BE2C (cell line): ENCODE results near the gene CACNB2.

Source experiments
- DNase-seq: peaks from one replicate; pipeline ENCODE4 v3.0.0-alpha.2; 2020
- H3K27me3 ChIP-seq: fragments of 250-450 bp; sonication (Bioruptor Pico); 2 replicates; pipeline ENCODE4 v1.5.1; 2020; ENCODE audit warnings: mild to moderate bottlenecking
- H3K36me3 ChIP-seq: fragments of 250-450 bp; sonication (Bioruptor Pico); 2 replicates; pipeline ENCODE4 v1.5.1; 2020; ENCODE audit warnings: mild to moderate bottlenecking
- H3K4me1 ChIP-seq: fragments of 250-450 bp; sonication (Bioruptor Pico); 2 replicates; pipeline ENCODE4 v1.5.1; 2020
- H3K4me3 ChIP-seq: 2 replicates; pipeline ENCODE4 v1.5.1; 2011; ENCODE audit warnings: low read depth, low read length
- H3K9me3 ChIP-seq: fragments of 250-450 bp; sonication (Bioruptor Pico); 2 replicates; pipeline ENCODE4 v1.5.1; 2020
- CTCF ChIP-seq: IDR thresholded peaks from 2 replicates; pipeline ENCODE4 v1.5.1; 2012; ENCODE audit warnings: mild to moderate bottlenecking, low read depth, low read length

The CACNB2 gene

DNA sequence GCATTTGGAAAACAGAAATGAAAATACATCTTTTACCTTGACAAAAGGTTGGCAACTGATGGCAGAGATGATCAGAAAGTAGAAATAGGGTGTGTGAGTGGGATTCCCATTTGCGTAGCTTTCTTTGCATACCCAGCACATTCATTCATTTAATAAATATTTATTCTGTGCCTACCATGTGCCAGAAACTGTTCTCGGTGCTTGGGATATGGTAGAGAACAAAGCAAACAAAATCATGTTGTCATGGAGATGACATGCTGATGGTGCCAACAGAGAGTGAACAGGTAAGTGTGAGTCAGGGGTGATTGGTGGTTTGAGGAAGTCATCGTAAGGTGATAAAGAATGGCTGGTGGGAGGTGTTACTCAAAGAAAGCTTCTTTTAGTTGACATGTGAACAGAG, 45.4 kb downstream of the CACNB2 start:
- no peaks in the 10 kb centered on the region for H3K27me3 ChIP-seq
- no peaks in the 10 kb centered on the region for H3K9me3 ChIP-seq
- DNase-seq, result no peak

DNA sequence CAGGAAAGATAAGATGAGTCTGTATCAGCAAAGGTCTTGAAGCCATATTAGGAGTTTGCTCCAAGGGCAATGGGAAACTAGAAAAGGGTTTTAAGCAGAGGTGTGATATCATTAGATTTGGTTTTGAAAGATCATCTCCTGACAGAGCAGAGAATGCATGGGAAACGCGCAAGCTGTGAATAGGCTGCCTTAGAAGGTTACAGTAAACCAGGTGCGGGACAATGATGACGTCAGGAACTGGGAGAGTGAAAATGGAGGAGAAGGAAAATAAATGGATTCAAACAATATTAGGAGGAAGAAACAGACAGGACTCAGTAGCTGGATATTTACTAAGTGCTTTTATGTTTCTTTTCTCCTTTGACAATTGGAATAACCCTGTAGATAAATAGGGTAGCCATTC, 50.6 kb downstream of the CACNB2 start:
- Histone ChIP-seq H3K27me3 (no peaks in the 10 kb centered on the region), H3K4me1 (no peaks in the 10 kb centered on the region), H3K9me3 (no peaks in the 10 kb centered on the region), H3K4me3 (no peak overlapping the region), H3K36me3 (no peaks in the 10 kb centered on the region)
- DNase-seq, result no peak
- TF ChIP-seq CTCF, result no peak

More for the DNA sequence above, 45.4 kb downstream of the CACNB2 start:
- Histone ChIP-seq H3K4me3 (no peak overlapping the region), H3K36me3 (no peaks in the 10 kb centered on the region), H3K4me1 (no peaks in the 10 kb centered on the region)
- TF ChIP-seq CTCF, result no peak

DNA sequence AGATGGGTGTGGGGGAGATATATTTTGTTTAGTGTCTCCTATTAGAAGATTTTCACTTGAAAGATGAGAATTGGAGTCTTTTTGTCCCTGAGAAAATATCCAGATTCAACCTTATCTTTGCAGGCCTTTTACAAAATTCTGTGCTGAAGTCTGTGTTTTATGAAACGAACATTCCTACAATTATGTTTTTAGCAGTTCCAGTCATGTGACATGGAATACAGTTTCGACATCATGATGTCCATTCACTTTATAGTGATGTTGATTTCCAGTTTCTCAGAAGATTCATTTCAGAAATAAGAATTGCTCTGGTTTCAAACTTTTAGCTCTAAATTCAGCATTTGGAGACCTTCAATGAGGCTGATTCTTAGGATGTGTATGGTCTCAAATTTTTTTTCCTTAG, 54.4 kb downstream of the CACNB2 start:
- Histone ChIP-seq H3K4me3 (no peak overlapping the region), H3K27me3 (no peaks in the 10 kb centered on the region), H3K9me3 (no peaks in the 10 kb centered on the region), H3K36me3 (no peaks in the 10 kb centered on the region), H3K4me1 (no peaks in the 10 kb centered on the region)
- no peak for TF ChIP-seq CTCF
- no peak for DNase-seq

- Histone ChIP-seq H3K27me3 (no peaks in the 10 kb centered on the region), H3K4me3 (no peak overlapping the region), H3K4me1 (no peaks in the 10 kb centered on the region), H3K36me3 (no peaks in the 10 kb centered on the region), H3K9me3 (no peaks in the 10 kb centered on the region)
- no peak for DNase-seq
- no peak for TF ChIP-seq CTCF
Measured at GRCh38 chr10:18195060-18195799, 55.0 kb downstream of the CACNB2 start.

- H3K4me3 ChIP-seq, result no peak overlapping the region
- no peak for TF ChIP-seq CTCF
- H3K36me3 ChIP-seq, result no peaks in the 10 kb centered on the region
- H3K27me3 ChIP-seq, result no peaks in the 10 kb centered on the region
- no peaks in the 10 kb centered on the region for H3K4me1 ChIP-seq
- H3K9me3 ChIP-seq, result no peaks in the 10 kb centered on the region
- no peak for DNase-seq
Measured at GRCh38 chr10:18196806-18197550, 56.8 kb downstream of the CACNB2 start.

DNA sequence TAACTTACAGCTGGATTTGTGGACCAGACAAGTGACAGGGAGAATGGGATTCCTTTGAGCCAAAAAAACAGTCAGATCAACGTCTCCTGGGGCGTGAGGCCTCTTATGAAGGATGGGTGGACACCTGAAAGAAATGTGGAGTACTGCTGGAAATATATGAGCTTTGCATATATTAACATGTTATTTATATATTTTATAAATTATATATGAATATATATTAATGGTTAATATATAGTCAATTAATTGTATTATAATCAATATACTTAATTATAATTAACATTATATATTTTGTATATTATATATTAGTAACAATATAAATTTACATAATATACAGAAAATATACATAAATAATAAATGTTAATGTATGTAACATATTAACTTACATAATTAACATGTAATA, 57.5 kb downstream of the CACNB2 start:
- no peaks in the 10 kb centered on the region for H3K36me3 ChIP-seq
- H3K9me3 ChIP-seq, result no peaks in the 10 kb centered on the region
- no peak for DNase-seq
- H3K4me1 ChIP-seq, result no peaks in the 10 kb centered on the region
- TF ChIP-seq CTCF, result no peak
- H3K4me3 ChIP-seq, result no peak overlapping the region
- H3K27me3 ChIP-seq, result no peaks in the 10 kb centered on the region
